ENCODE data around the gene FOXK2.

GRCh38 chr17:82577300-82577699 lies 57.8 kb downstream of the FOXK2 start:
- no peak for TF ChIP-seq CTCF (IDR thresholded peaks at IDR 0.05 in 4 of 5, conservative IDR thresholded peaks at IDR 0.05 in 1 of 5)
- TF ChIP-seq POLR2A (IDR thresholded peaks at IDR 0.05), result no peak

Measured in gastrocnemius medialis (tissue), 4 donors.